Right atrium auricular region (tissue), 2 donors: ENCODE measurements around the gene DDX51. TPM values are rescaled to one million over a fixed set of nuclear protein-coding genes. Genes with fewer than 3 reads are reported as not detected.

Source experiments
- DNase-seq: peaks from one replicate; pipeline ENCODE4 v3.0.0-alpha.2; 2019; ENCODE audit warnings: low spot score
- H3K27ac ChIP-seq, 2 donors: fragments of 200-600 bp; sonication (generic); 1 replicate in 1 of 2; 2 replicates in 1 of 2; pipeline ENCODE4 v1.5.1; 2016 to 2019
- H3K27me3 ChIP-seq, 2 donors: fragments of 200-600 bp; sonication (generic); one replicate each; pipeline versions ENCODE4 v1.5.1 to v1.6.0; 2017 to 2019
- H3K36me3 ChIP-seq: fragments of 200-600 bp; sonication (generic); one replicate; pipeline ENCODE4 v1.5.1; 2016
- H3K4me1 ChIP-seq, 2 donors: fragments of 200-600 bp; sonication (generic); one replicate each; pipeline versions ENCODE4 v1.5.1 to v1.6.0; 2017 to 2019
- H3K4me3 ChIP-seq, 2 donors: fragments of 200-600 bp; sonication (generic); 1 replicate in 1 of 2; 2 replicates in 1 of 2; pipeline ENCODE4 v1.5.1; 2017 to 2019; ENCODE audit warnings: mild to moderate bottlenecking in 1 of 2, moderate library complexity in 1 of 2
- H3K9me3 ChIP-seq, 2 donors: fragments of 200-600 bp; sonication (generic); one replicate each; pipeline ENCODE4 v1.5.1; 2019
- total RNA-seq, 2 donors: library from RNA; depleted of rRNA; stranded (reverse); fragments of >200 nt; gene quantifications; one replicate each; pipeline ENCODE4 v1.1.0, GENCODE V29; 2016
- TF ChIP-seq, protein P1 (sequence below), 2 donors: fragments of 200-600 bp; sonication (generic); IDR thresholded peaks; one replicate each; pipeline ENCODE4 v1.5.1; 2019; ENCODE audit warnings: antibody characterized with exemption in 2 of 2

The DDX51 gene
- total RNA-seq, 2 donors from 2014 or later, result 6.6 to 8.0 TPM

DNA sequence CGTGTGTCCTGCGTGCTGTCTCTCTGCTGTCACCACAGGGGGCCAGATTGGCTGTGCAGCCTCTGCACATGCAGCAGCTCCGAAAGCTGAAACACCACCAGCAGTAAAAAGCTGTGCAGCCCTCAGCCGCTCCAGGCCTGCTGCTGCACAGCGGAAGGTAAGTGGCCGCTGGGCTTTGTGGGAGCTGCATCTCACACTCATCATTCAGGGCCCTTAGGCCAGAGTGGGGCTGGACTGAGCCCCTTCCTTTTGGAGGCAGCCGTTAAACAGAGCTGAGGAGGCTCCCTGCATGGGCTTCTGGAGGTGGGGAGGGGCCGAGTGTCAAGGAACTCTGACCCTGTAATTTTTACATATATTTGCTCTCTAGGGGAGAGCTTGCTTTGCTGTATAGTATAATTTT is 17.1 kb downstream of the DDX51 start:
- H3K4me3 ChIP-seq, result no peak overlapping the region
- no peak for DNase-seq
- H3K9me3 ChIP-seq, result peaks cover 0 to 11% of the 10 kb centered on the region in 2 donors
- H3K36me3 ChIP-seq, result peaks cover 39% of the 10 kb centered on the region
- H3K27ac ChIP-seq, result no peak overlapping the region
- TF ChIP-seq, protein P1, sequence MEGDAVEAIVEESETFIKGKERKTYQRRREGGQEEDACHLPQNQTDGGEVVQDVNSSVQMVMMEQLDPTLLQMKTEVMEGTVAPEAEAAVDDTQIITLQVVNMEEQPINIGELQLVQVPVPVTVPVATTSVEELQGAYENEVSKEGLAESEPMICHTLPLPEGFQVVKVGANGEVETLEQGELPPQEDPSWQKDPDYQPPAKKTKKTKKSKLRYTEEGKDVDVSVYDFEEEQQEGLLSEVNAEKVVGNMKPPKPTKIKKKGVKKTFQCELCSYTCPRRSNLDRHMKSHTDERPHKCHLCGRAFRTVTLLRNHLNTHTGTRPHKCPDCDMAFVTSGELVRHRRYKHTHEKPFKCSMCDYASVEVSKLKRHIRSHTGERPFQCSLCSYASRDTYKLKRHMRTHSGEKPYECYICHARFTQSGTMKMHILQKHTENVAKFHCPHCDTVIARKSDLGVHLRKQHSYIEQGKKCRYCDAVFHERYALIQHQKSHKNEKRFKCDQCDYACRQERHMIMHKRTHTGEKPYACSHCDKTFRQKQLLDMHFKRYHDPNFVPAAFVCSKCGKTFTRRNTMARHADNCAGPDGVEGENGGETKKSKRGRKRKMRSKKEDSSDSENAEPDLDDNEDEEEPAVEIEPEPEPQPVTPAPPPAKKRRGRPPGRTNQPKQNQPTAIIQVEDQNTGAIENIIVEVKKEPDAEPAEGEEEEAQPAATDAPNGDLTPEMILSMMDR (IDR thresholded peaks at IDR 0.05), result no peak
- no peaks in the 10 kb centered on the region for H3K4me1 ChIP-seq
- no peaks in the 10 kb centered on the region for H3K27me3 ChIP-seq

DNA sequence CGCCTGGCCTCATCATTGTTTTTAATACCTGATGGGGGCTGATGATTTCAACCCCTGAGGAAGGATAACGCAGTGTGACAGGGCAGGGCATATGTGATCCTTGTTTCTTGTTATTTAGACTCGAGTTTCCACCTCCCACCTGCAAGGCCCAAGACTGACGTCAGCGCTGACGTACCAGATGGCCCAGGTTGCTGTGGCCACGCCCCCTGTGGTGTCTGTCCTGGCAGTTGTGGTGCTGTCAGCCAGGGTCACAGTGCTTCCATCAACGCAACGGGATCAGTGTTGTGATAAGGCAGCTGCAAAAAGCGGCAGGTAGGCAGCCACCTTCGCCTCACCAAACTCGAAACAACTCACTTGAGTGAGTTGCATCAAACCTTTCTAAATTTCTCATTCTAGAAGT is 18.4 kb downstream of the DDX51 start:
- H3K36me3 ChIP-seq, result peaks cover 46% of the 10 kb centered on the region
- TF ChIP-seq, protein P1 (IDR thresholded peaks at IDR 0.05), result no peak
- no peak overlapping the region for H3K4me3 ChIP-seq
- H3K9me3 ChIP-seq, result peaks cover 0 to 11% of the 10 kb centered on the region in 2 donors
- no peak overlapping the region for H3K27ac ChIP-seq
- no peaks in the 10 kb centered on the region for H3K27me3 ChIP-seq
- no peaks in the 10 kb centered on the region for H3K4me1 ChIP-seq
- DNase-seq, result no peak

DNA sequence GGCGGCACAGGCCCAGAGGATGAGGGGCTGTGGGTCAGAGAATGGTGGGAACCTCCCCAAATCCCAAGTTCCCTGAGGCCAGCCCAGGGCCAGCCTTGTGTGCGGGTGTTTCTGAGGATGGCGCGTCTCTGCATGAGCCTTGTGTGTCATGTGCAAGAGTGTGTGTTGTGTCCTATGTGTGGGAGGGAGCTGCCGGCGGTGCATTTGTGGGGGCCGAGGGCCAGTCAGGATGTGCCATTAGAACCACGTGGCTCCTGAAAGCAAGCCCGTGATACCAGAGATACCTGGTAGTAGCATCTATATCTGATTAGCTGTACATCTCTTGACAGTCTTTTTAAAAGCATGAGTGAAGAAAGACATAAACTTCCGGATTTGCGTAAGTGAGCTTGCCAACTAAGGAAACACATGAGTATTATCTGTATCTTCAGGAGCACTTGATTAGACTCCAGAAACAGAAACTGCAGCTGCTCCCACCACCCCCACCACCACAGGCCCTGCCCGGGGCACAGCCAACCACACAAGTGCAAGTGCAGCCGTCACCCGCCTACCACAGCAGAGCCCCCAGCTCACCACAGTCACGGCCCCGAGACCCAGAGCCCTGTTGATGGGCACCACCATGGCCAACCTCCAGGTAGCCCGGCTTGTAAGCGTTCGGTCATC is 19.2 kb downstream of the DDX51 start:
- H3K4me3 ChIP-seq, result no peak overlapping the region
- DNase-seq, result no peak
- TF ChIP-seq, protein P1 (IDR thresholded peaks at IDR 0.05), result no peak
- H3K36me3 ChIP-seq, result peaks cover 46% of the 10 kb centered on the region
- no peak overlapping the region for H3K27ac ChIP-seq
- H3K27me3 ChIP-seq, result no peaks in the 10 kb centered on the region
- H3K9me3 ChIP-seq, result peaks cover 0 to 11% of the 10 kb centered on the region in 2 donors
- no peaks in the 10 kb centered on the region for H3K4me1 ChIP-seq

DNA sequence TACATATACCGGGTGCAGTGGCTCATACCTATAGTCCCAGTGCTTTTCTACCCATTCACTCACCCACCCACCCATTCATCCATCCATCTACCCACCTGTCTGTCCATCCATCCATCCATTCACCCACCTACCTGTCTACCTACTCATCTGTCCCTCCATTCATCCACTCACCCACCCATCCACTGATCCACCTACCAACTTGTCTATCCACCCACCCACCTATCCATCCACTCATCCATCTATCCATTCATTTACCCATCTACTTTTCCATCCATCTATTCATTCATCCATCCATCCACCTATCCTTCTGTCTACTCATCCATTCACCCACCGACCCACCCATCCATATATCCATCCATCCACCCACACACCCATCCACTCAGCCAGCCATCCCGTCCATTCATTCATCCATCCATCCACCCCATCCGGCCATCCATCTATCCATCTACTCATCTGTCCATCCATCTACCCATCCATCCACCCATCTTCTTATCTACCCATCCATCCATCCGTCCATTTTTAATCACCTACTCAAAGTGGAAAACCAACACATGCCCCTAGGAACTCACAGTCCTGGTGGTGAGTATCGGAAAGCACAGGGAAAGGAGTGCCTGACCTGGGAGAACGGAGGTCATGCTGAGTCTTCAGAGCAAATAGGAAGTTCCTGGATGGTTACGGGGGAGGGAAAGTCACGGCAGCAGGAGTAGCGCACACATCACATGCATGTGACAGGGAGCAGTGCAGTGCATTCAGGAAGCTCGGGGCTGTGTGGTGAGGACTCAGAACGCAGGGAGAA is 20.0 kb downstream of the DDX51 start:
- TF ChIP-seq, protein P1 (IDR thresholded peaks at IDR 0.05), result no peak
- no peak overlapping the region for H3K27ac ChIP-seq
- no peak for DNase-seq
- no peaks in the 10 kb centered on the region for H3K4me1 ChIP-seq
- H3K4me3 ChIP-seq, result no peak overlapping the region
- peaks cover 0 to 11% of the 10 kb centered on the region in 2 donors for H3K9me3 ChIP-seq
- no peaks in the 10 kb centered on the region for H3K27me3 ChIP-seq
- H3K36me3 ChIP-seq, result peaks cover 46% of the 10 kb centered on the region

DNA sequence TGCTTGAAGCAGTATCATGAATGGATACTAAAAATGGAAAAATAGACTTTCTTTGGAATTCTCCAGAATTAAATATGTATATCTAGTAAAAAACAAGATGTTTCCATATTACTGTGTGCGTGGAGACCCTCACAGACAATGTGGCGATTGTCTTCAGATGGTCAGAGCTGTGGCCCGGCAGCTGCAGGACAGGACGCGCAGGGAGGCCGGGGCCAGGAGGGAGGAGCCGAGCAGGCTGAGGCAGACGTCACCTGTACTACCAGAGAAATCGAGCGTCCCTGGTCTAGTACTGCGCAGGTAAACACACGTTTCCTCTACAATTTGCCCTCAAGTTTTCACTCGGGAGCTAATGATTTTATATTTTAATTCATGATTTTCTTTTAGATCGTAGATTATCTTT is 22.8 kb downstream of the DDX51 start:
- DNase-seq, result no peak
- H3K9me3 ChIP-seq, result no peaks in the 10 kb centered on the region
- no peak overlapping the region for H3K27ac ChIP-seq
- no peak overlapping the region for H3K4me3 ChIP-seq
- TF ChIP-seq, protein P1 (IDR thresholded peaks at IDR 0.05), result no peak
- peaks cover 29% of the 10 kb centered on the region for H3K36me3 ChIP-seq
- H3K27me3 ChIP-seq, result no peaks in the 10 kb centered on the region
- H3K4me1 ChIP-seq, result no peaks in the 10 kb centered on the region
